GM12878 (cell line): ENCODE measurements around the gene REV3L. TPM values are rescaled to one million over a fixed set of nuclear protein-coding genes. Genes with fewer than 3 reads are reported as not detected.

ENCODE experiments used
- ATAC-seq: fragments of 200-7000 bp; cut with Tn5 transposase; 3 replicates; pipeline ENCODE4 v1.9.1; 2020; ENCODE audit warnings: mild to moderate bottlenecking, moderate library complexity
- BruUV-seq: library from RNA; stranded (reverse); fragments of 400-500 nt; replicated peaks from 2 replicates; lab custom pipeline; 2021; lab: Mats Ljungman, UMichigan
- CTCF ChIA-PET: fragments of 300-600 bp; sonication (Branson Sonifier 250); formaldehyde crosslinking; extraction: SDS; loops from one replicate; lab custom pipeline; 2021; ENCODE audit warnings: inconsistent platforms; lab: Yijun Ruan, JAX
- POLR2A ChIA-PET: fragments of 350-600 bp; formaldehyde crosslinking; extraction: SDS; loops from one replicate; lab custom pipeline; 2021; ENCODE audit warnings: inconsistent platforms; lab: Charles Lee
- RAD21 ChIA-PET: fragments of 300-600 bp; sonication (Branson Sonifier 250); formaldehyde crosslinking; loops from one replicate; lab custom pipeline; 2023; ENCODE audit warnings: antibody characterized with exemption; ENCODE audit not compliant: unreplicated experiment; lab: Charles Lee
- SMC1A ChIA-PET: fragments of 300-600 bp; sonication (Branson Sonifier 250); formaldehyde crosslinking; loops from one replicate; lab custom pipeline; 2023; ENCODE audit not compliant: unreplicated experiment, uncharacterized antibody; lab: Charles Lee
- DNase-seq: peaks from one replicate; pipeline ENCODE4 v3.0.0-alpha.2; 2011; ENCODE audit warnings: low read depth, low spot score
- FAIRE-seq: peaks from 3 replicates; lab custom pipeline; 2011; peaks lifted over from hg19 to GRCh38; lab: Jason Lieb, UNC
- H2AFZ ChIP-seq: 2 replicates; pipeline ENCODE4 v1.6.0; 2011; ENCODE audit warnings: low read depth, low read length, control low read depth; ENCODE audit not compliant: control insufficient read depth
- H3K27ac ChIP-seq: 2 replicates; pipeline ENCODE4 v1.5.1; 2011; ENCODE audit warnings: control low read depth; ENCODE audit not compliant: control insufficient read depth, insufficient read depth
- H3K27me3 ChIP-seq, 2 experiments: replicated peaks in 1 of 2; 2 replicates each; pipeline versions ENCODE4 v1.6.0 to v1.6.1; 2011; ENCODE audit warnings: low read length in 1 of 2; ENCODE audit not compliant: control insufficient read depth in 2 of 2, insufficient read depth in 2 of 2
- H3K36me3 ChIP-seq, 2 experiments: 2 replicates each; pipeline ENCODE4 v1.5.1; 2011; ENCODE audit warnings: low read length in 1 of 2; ENCODE audit not compliant: control insufficient read depth in 2 of 2, insufficient read depth in 2 of 2
- H3K4me1 ChIP-seq: 2 replicates; pipeline ENCODE4 v1.6.1; 2011; ENCODE audit warnings: mild to moderate bottlenecking, low read length, moderate library complexity, mixed read lengths; ENCODE audit not compliant: control insufficient read depth, insufficient read depth
- H3K4me2 ChIP-seq: 2 replicates; pipeline ENCODE4 v1.6.0; 2011; ENCODE audit warnings: control low read depth; ENCODE audit not compliant: control insufficient read depth, insufficient read depth
- H3K4me3 ChIP-seq: fragments of 200-600 bp; sonication (generic); 2 replicates; pipeline ENCODE4 v1.5.1; 2016
- H3K79me2 ChIP-seq: 2 replicates; pipeline ENCODE4 v1.6.0; 2011; ENCODE audit warnings: low read length; ENCODE audit not compliant: control insufficient read depth, insufficient read depth
- H3K9ac ChIP-seq: 2 replicates; pipeline ENCODE4 v1.8.0; 2011; ENCODE audit warnings: low read length, control low read depth, mixed read lengths; ENCODE audit not compliant: control insufficient read depth, insufficient read depth
- H3K9me3 ChIP-seq: replicated peaks from 3 replicates; pipeline ENCODE4 v1.5.1; 2011; ENCODE audit warnings: mild to moderate bottlenecking, low read length; ENCODE audit not compliant: control insufficient read depth, insufficient read depth
- H4K20me1 ChIP-seq: 2 replicates; pipeline ENCODE4 v1.6.0; 2011; ENCODE audit not compliant: control insufficient read depth, insufficient read depth
- GABPA ChIP-seq: IDR thresholded peaks from 2 replicates; pipeline ENCODE4 v1.6.1; 2014; ENCODE audit warnings: antibody characterized with exemption, low read depth, mild to moderate bottlenecking, inconsistent platforms
- JUND ChIP-seq: IDR thresholded peaks from 2 replicates; pipeline ENCODE4 v1.6.1; 2012; ENCODE audit warnings: low read depth, mild to moderate bottlenecking, low read length, improper control_type of control experiment, moderate library complexity
- MEF2B ChIP-seq: fragments of 450-650 bp; IDR thresholded peaks from 2 replicates; pipeline ENCODE4 v1.6.1; 2018; ENCODE audit warnings: mild to moderate bottlenecking, moderate library complexity; ENCODE audit not compliant: partially characterized antibody, poor library complexity, severe bottlenecking
- RUNX3 ChIP-seq: IDR thresholded peaks from 2 replicates; pipeline ENCODE4 v1.6.1; 2012; ENCODE audit warnings: low read length, inconsistent platforms
- ZZZ3 ChIP-seq: IDR thresholded peaks from 2 replicates; pipeline ENCODE4 v1.6.1; 2011; ENCODE audit warnings: low read depth; ENCODE audit not compliant: control insufficient read depth, insufficient read length
- WGBS: methylation state at CpG from one replicate; pipeline ENCODE4 v1.1.6; 2016; ENCODE audit warnings: low lambda C conversion rate; ENCODE audit not compliant: insufficient replicate concordance, insufficient coverage; ENCODE audit errors: missing lambda C conversion rate; 5-methylcytosine and 5-hydroxymethylcytosine counted together
- in situ Hi-C: fragments of 300-500 bp; cut with MboI; formaldehyde crosslinking; loops from 9 replicates; pipeline ENCODE4 v1.14.3; 2018; ENCODE audit warnings: mixed read lengths
- intact Hi-C: fragments of 100-400 bp; cut with micrococcal nuclease; formaldehyde crosslinking; loops from one replicate; pipeline ENCODE4 v1.14.2; 2022; ENCODE audit not compliant: unreplicated experiment
- polyA plus RNA-seq, 11 experiments: library from polyadenylated mRNA; depleted of rRNA in 4 of 11; unstranded in 6 of 11; stranded (reverse) in 5 of 11; fragments of >200 nt; fragmentation: Nextera tagmentation in 4 of 11; fragmentation: Illumina TruSeq in 1 of 11; extraction: Ambion mirVana in 4 of 11; extraction: Trizol in 1 of 11; gene quantifications; 1 replicate in 1 of 11; 2 replicates in 10 of 11; pipeline versions ENCODE4 v1.2.1 to v1.2.3, GENCODE V29; 2011 to 2016; ENCODE audit warnings: inconsistent platforms in 2 of 11, missing spikeins in 2 of 11, low read depth in 1 of 11
- total RNA-seq, 4 experiments: library from RNA; depleted of rRNA in 3 of 4; stranded (reverse); fragments of >200 nt in 3 of 4; fragmentation: Illumina TruSeq in 1 of 4; extraction: Trizol in 1 of 4; gene quantifications; 2 replicates each; pipeline versions ENCODE4 v1.2.1 to v1.2.3, GENCODE V29; 2013 to 2021
- TF ChIP-seq, protein P1 (sequence below), 3 experiments: IDR thresholded peaks in 2 of 3; conservative IDR thresholded peaks in 1 of 3; 2 replicates each; pipeline ENCODE4 v1.5.1; 2011; ENCODE audit warnings: low read depth in 3 of 3, low read length in 3 of 3, mild to moderate bottlenecking in 3 of 3, control low read depth in 2 of 3, moderate library complexity in 2 of 3, inconsistent platforms in 1 of 3, mixed read lengths in 1 of 3; ENCODE audit not compliant: control insufficient read depth in 2 of 3, insufficient read depth in 1 of 3; ENCODE audit errors: extremely low read depth in 1 of 3
- TF ChIP-seq, protein P2 (sequence below): IDR thresholded peaks from 2 replicates; pipeline ENCODE4 v1.6.1; 2012; ENCODE audit warnings: low read depth, low read length, improper control_type of control experiment
- TF ChIP-seq, protein P3 (sequence below): IDR thresholded peaks from 2 replicates; pipeline ENCODE4 v1.6.1; 2012; ENCODE audit warnings: low read depth, low read length, improper control_type of control experiment
- TF ChIP-seq, protein P4 (sequence below): IDR thresholded peaks from 2 replicates; pipeline ENCODE4 v1.6.1; 2011; ENCODE audit warnings: low read depth, low read length, improper control_type of control experiment, borderline replicate concordance

REV3L gene
- total and polyA plus RNA-seq, 10 of the 15 experiments (the other 5 are each of a cell fraction or from before 2014, with no cell fraction given): 7.6 to 33.6 (median 21.5) TPM

DNA sequence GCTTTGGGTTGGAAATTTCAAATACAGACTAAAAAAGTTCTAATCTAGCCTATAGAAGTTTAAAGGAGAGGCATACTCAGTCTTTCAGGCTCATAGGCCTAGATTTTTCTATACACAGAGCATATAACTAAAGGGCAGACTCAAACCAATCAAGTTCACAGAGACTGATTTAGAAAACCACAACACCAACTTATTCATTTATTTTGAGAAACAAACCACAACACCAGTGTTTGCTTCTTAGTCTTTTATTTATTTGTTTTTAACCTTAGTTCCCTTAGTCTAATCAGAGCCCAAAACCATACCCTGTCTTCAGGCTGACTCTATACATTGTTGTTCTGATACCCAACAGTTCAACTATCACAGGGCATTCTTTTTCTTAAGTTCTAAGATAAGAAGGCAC lies 103.7 kb downstream of the REV3L start:
- Histone ChIP-seq H3K9me3 (no peaks in the 10 kb centered on the region), H3K79me2 (no peaks in the 10 kb centered on the region), H3K27ac (peak overlapping the region; percentile 29; the same call in 1 of the 2 replicates), H4K20me1 (no peaks in the 10 kb centered on the region), H2AFZ (no peak overlapping the region), H3K4me2 (no peak overlapping the region), H3K9ac (no peak overlapping the region), H3K4me3 (no peak overlapping the region), H3K36me3 (peaks cover 5 to 8% of the 10 kb centered on the region in 2 experiments), H3K27me3 (no peaks in the 10 kb centered on the region), H3K4me1 (0 out of 2 replicates have a peak, but pooled peaks cover 3% of the 10 kb centered on the region)
- TF ChIP-seq ZZZ3: no peak
- TF ChIP-seq RUNX3: peak; percentile 62
- ChIA-PET POLR2A (no interaction called here), SMC1A (interaction anchor here (0.7 to 1.0 kb wide), 2 partner anchors 26 to 99 kb away, joined by 3 to 5 read pairs; no protein-coding TSS in a partner anchor), CTCF (interaction anchor here (1.4 kb wide), 1 partner anchor 99 kb away, joined by 6 read pairs; no protein-coding TSS in a partner anchor), RAD21 (interaction anchor here (1.4 kb wide), 1 partner anchor 99 kb away, joined by 5 read pairs; no protein-coding TSS in a partner anchor)
- in situ Hi-C loops (no loop called here), intact Hi-C loops (no loop called here)
- FAIRE-seq (no peak), ATAC-seq (no peak; the same call in 2 of the 3 replicates), DNase-seq (no peak)
- no TSS peak for BruUV-seq

DNA sequence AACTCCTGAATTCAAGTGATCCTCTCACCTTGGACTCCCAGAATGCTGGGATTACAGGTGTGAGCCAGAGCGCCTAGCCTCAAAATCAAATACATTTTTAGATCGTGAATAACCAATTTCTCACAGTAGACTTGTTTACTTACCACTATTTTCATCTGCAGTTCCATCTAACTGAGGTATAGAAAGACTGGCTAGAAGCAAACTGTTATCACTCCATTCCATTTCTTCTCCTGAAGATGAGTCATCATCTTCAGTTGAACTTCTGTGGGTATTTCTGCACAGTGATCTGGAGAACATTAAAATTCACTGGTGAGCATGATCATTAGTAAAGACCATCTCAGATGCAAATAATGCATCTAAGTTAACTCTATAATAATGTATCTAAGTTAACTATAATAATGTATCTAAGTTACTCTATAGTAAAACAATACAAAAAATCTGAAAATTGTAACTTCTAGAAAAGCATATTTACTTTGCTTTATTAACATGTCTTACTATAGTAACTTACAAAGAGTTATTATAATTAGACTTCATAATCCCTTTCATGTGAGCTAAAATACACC lies 105.4 kb downstream of the REV3L start:
- Histone ChIP-seq H3K9me3 (no peaks in the 10 kb centered on the region), H3K27me3 (no peaks in the 10 kb centered on the region), H3K79me2 (no peaks in the 10 kb centered on the region), H3K36me3 (peaks cover 5 to 8% of the 10 kb centered on the region in 2 experiments), H3K4me3 (no peak overlapping the region), H3K4me1 (0 out of 2 replicates have a peak, but pooled peaks cover 3% of the 10 kb centered on the region), H3K27ac (no peak overlapping the region), H4K20me1 (no peaks in the 10 kb centered on the region), H3K9ac (no peak overlapping the region), H2AFZ (no peak overlapping the region), H3K4me2 (no peak overlapping the region)
- in situ Hi-C loops (no loop called here), intact Hi-C loops (no loop called here)
- ATAC-seq: no peak
- DNase-seq: no peak
- WGBS: 100% methylated on average over 2 of the region's 2 CpGs
- ChIA-PET RAD21 (interaction anchor here (1.1 kb wide), 1 partner anchor 101 kb away, joined by 4 read pairs; no protein-coding TSS in a partner anchor), CTCF (interaction anchor here (1.0 kb wide), 1 partner anchor 666 kb away, joined by 3 read pairs; no protein-coding TSS in a partner anchor), SMC1A (interaction anchor here (1.1 to 1.3 kb wide), 2 partner anchors 13 to 101 kb away, joined by 3 read pairs; no protein-coding TSS in a partner anchor), POLR2A (no interaction called here)
- no peak for FAIRE-seq
- BruUV-seq: no TSS peak
- TF ChIP-seq, protein P1, sequence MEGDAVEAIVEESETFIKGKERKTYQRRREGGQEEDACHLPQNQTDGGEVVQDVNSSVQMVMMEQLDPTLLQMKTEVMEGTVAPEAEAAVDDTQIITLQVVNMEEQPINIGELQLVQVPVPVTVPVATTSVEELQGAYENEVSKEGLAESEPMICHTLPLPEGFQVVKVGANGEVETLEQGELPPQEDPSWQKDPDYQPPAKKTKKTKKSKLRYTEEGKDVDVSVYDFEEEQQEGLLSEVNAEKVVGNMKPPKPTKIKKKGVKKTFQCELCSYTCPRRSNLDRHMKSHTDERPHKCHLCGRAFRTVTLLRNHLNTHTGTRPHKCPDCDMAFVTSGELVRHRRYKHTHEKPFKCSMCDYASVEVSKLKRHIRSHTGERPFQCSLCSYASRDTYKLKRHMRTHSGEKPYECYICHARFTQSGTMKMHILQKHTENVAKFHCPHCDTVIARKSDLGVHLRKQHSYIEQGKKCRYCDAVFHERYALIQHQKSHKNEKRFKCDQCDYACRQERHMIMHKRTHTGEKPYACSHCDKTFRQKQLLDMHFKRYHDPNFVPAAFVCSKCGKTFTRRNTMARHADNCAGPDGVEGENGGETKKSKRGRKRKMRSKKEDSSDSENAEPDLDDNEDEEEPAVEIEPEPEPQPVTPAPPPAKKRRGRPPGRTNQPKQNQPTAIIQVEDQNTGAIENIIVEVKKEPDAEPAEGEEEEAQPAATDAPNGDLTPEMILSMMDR (IDR thresholded peaks at IDR 0.05 in 2 of 3, conservative IDR thresholded peaks at IDR 0.05 in 1 of 3; ENCODE audit: control insufficient read depth in 2 of 3, extremely low read depth in 1 of 3, insufficient read depth in 1 of 3, low read depth in 3 of 3, low read length in 3 of 3): no peak
- TF ChIP-seq, protein P2, sequence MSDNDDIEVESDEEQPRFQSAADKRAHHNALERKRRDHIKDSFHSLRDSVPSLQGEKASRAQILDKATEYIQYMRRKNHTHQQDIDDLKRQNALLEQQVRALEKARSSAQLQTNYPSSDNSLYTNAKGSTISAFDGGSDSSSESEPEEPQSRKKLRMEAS: no peak
- TF ChIP-seq, protein P3, sequence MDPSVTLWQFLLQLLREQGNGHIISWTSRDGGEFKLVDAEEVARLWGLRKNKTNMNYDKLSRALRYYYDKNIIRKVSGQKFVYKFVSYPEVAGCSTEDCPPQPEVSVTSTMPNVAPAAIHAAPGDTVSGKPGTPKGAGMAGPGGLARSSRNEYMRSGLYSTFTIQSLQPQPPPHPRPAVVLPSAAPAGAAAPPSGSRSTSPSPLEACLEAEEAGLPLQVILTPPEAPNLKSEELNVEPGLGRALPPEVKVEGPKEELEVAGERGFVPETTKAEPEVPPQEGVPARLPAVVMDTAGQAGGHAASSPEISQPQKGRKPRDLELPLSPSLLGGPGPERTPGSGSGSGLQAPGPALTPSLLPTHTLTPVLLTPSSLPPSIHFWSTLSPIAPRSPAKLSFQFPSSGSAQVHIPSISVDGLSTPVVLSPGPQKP: no peak
- TF ChIP-seq, protein P4, sequence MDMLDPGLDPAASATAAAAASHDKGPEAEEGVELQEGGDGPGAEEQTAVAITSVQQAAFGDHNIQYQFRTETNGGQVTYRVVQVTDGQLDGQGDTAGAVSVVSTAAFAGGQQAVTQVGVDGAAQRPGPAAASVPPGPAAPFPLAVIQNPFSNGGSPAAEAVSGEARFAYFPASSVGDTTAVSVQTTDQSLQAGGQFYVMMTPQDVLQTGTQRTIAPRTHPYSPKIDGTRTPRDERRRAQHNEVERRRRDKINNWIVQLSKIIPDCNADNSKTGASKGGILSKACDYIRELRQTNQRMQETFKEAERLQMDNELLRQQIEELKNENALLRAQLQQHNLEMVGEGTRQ: no peak
- TF ChIP-seq MEF2B: no peak
- no peak for TF ChIP-seq GABPA
- TF ChIP-seq JUND: no peak
